ENCODE measurements around the gene DDAH2. TPM values are rescaled to one million over a fixed set of nuclear protein-coding genes. Genes with fewer than 3 reads are reported as not detected.
A peak's percentile ranks its signal among the peaks of the same experiment; 100 is the strongest.

Gene DDAH2
- total RNA-seq, 4 donors from 2014 or later, result 78.3 to 148 (median 107) TPM

DNA sequence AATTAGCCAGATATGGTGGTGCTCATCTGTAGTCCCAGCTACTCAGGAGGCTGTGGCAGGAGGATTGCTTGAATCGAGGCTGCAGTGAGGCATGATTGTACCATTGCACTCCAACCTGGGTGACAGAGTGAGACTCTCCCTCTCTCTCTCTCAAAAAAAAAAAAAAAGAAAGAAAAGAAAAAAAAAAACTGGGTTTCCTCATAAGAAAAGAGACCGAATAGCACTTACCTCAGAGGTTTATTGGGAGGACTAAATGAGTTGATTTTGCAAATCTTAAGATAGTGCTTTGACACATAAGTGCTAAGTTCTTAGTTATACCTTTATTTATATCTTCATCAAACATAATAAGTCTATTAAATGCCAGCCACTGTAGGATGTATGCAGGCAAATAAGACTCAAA, 41.8 kb upstream of the DDAH2 start:
- in situ Hi-C loops (cut with MboI; ENCODE audit: low pct_ligation_motif_present in 1 of 4, low pct_unique_long_range_greater_than_20kb in 1 of 4, low sequenced_read_pairs in 3 of 4), result no loop called here
- peak overlapping the region; percentile 76 to 83 (median 78) for H3K27ac ChIP-seq
- 47 to 73% methylated on average over 1 to 2 of the region's 2 CpGs for WGBS, 2 donors (ENCODE audit: low coverage in 1 of 2)
- intact Hi-C loops (cut with DNase I; ENCODE audit: low total_unique reads), result no loop called here
- no peaks in the 10 kb centered on the region for H3K36me3 ChIP-seq
- DNase-seq, result no peak
- H3K27me3 ChIP-seq, result no peaks in the 10 kb centered on the region
- H3K4me3 ChIP-seq, result no peak overlapping the region
- TF ChIP-seq EP300 (IDR thresholded peaks at IDR 0.05; ENCODE audit: low read depth) (no peak), POLR2AphosphoS5 (IDR thresholded peaks at IDR 0.05) (no peak), POLR2A (IDR thresholded peaks at IDR 0.05) (no peak)
- TF ChIP-seq, protein P1, sequence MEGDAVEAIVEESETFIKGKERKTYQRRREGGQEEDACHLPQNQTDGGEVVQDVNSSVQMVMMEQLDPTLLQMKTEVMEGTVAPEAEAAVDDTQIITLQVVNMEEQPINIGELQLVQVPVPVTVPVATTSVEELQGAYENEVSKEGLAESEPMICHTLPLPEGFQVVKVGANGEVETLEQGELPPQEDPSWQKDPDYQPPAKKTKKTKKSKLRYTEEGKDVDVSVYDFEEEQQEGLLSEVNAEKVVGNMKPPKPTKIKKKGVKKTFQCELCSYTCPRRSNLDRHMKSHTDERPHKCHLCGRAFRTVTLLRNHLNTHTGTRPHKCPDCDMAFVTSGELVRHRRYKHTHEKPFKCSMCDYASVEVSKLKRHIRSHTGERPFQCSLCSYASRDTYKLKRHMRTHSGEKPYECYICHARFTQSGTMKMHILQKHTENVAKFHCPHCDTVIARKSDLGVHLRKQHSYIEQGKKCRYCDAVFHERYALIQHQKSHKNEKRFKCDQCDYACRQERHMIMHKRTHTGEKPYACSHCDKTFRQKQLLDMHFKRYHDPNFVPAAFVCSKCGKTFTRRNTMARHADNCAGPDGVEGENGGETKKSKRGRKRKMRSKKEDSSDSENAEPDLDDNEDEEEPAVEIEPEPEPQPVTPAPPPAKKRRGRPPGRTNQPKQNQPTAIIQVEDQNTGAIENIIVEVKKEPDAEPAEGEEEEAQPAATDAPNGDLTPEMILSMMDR (IDR thresholded peaks at IDR 0.05), result no peak
- H3K9me3 ChIP-seq, result no peaks in the 10 kb centered on the region
- peaks cover 8 to 30% (median 17%) of the 10 kb centered on the region in 4 donors for H3K4me1 ChIP-seq

DNA sequence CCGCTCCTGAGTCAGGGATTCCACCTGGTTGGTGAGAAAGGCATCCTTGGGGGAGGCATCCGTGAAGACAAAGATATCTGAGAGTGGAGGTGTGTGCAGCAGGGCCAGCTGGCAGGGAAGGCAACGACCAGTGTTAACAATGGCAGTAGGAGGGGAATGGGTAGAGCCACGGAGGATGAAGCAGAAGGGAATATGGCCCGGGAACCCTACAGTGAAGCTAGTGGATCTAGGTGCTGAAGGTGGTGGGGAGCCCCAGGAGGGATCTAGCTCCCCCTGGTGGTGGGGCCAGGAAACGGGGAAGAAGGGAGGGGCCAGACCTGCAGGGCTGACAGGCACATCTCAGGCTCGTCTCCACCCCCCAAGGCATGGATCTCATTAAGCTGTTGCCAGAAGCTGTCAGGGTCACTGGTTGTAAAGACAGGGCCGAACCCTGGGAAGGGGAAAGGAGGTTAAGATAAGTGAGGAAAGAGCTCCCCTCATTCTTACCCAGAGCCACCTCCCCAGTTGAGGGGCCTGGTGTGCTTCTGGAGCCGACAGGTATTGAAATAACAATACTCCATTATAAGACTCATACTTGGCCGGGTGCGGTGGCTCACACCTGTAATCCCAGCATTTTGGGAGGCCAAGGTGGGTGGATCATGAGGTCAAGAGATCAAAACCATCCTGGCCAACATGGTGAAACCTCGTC, 40.7 kb upstream of the DDAH2 start:
- DNase-seq, result peak; percentile 94
- 7 to 52% methylated on average over 3 to 12 of the region's 12 CpGs for WGBS, 2 donors (ENCODE audit: low coverage in 1 of 2)
- Histone ChIP-seq H3K9me3 (no peaks in the 10 kb centered on the region), H3K4me3 (no peak overlapping the region), H3K36me3 (no peaks in the 10 kb centered on the region), H3K4me1 (peaks cover under 1 to 21% (median 9%) of the 10 kb centered on the region in 4 donors), H3K27ac (peak overlapping the region; percentile 76 to 83 (median 78)), H3K27me3 (no peaks in the 10 kb centered on the region)
- in situ Hi-C loops (cut with MboI; ENCODE audit: low pct_ligation_motif_present in 1 of 4, low pct_unique_long_range_greater_than_20kb in 1 of 4, low sequenced_read_pairs in 3 of 4), result loop anchor here in 2 of 4 donors (5.0 to 10.0 kb wide), 2 partner anchors 83 to 85 kb away; partner anchors contain the start of gene LY6G5C (in 1 of the 2)
- intact Hi-C loops (cut with DNase I; ENCODE audit: low total_unique reads), result no loop called here
- TF ChIP-seq POLR2A (IDR thresholded peaks at IDR 0.05), result no peak
- peak in 1 of 3 donors; percentile 2 for TF ChIP-seq POLR2AphosphoS5 (IDR thresholded peaks at IDR 0.05)
- TF ChIP-seq, protein P1 (IDR thresholded peaks at IDR 0.05), result peak; percentile 83 to 95 (median 90)

DNA sequence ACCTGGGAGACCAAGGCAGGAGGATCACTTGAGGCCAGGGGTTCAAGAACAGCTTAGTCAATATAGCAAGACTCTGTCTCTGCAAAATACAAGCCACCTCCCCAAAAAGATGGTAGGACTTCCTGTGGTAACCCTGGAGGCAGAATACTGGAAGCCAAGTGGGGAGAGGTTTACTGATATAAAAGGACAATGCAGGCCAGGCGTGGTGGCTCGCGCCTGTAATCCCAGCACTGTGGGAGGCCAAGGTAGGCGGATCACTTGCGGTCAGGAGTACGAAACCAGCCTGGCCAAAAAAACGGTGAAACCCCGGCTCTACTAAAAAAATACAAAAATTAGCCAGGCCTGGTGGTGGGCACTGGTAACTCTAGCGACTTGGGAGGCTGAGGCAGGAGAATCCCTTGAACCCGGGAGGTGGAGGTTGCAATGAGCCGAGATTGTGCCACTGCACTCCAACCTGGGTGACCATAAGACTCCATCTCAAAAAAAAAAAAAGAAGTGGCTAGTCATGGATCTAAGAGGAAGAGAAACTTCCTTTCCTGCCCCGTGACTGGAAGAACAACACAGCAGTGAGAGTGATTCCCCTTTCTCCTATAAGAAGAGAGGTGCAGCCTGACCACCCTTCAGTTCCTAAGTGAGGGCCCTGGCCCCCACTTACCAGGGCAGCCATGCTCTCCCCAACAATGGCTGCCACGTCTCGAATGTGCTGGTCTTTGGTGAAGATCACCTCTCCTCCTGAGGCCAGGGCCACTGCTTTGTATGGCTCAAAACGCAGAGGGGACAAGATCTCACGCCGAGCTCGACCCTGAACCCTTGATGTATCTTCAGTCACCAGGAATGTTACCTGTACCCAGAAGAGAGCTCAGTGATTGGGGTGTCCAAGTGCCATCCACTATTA, 39.5 kb upstream of the DDAH2 start:
- no peaks in the 10 kb centered on the region for H3K36me3 ChIP-seq
- H3K4me1 ChIP-seq, result peaks cover 0 to 17% (median 8%) of the 10 kb centered on the region in 4 donors
- no peak overlapping the region for H3K4me3 ChIP-seq
- no peaks in the 10 kb centered on the region for H3K27me3 ChIP-seq
- TF ChIP-seq, protein P1 (IDR thresholded peaks at IDR 0.05), result no peak
- TF ChIP-seq EP300 (IDR thresholded peaks at IDR 0.05; ENCODE audit: low read depth), result no peak
- no peak for TF ChIP-seq POLR2A (IDR thresholded peaks at IDR 0.05)
- no peak for TF ChIP-seq POLR2AphosphoS5 (IDR thresholded peaks at IDR 0.05)
- 84 to 94% methylated on average over 8 to 18 of the region's 18 CpGs for WGBS, 2 donors (ENCODE audit: low coverage in 1 of 2)
- no peak overlapping the region for H3K27ac ChIP-seq
- no peak for DNase-seq
- in situ Hi-C loops (cut with MboI; ENCODE audit: low pct_ligation_motif_present in 1 of 4, low pct_unique_long_range_greater_than_20kb in 1 of 4, low sequenced_read_pairs in 3 of 4) (loop anchor here in 2 of 4 donors (5.0 to 10.0 kb wide), 2 partner anchors 81 to 84 kb away; partner anchors contain the start of gene LY6G5C (in 1 of the 2)), intact Hi-C loops (cut with DNase I; ENCODE audit: low total_unique reads) (no loop called here)
- H3K9me3 ChIP-seq, result no peaks in the 10 kb centered on the region

DNA sequence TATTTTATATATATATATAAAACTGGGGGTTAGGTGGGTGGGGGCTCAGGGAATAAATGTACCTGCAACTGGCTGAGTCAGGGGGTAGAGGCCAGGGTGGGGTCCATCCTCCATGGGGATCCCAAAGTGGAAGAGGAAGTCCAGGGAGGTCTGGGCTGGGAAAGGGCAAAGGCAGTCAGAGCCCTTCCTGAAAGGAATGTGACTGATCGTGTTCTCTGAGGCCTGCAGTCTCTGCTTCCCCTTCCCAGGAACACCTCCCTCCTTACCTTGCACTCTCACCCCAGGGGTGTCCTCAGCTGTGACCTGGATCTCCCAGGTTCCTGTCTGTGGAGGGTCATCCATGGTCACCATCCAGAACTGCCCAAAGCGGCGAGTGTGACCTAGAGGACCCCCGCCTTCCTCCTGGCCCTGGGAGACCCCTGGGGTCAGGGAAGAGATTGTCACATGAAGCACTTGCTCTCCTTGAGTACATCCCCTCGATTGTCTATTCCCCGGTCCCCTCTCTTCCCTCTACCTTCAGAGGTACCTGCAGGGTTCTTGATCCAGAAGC, 38.1 kb upstream of the DDAH2 start:
- TF ChIP-seq POLR2AphosphoS5 (IDR thresholded peaks at IDR 0.05) (no peak), POLR2A (IDR thresholded peaks at IDR 0.05) (no peak), EP300 (IDR thresholded peaks at IDR 0.05; ENCODE audit: low read depth) (no peak)
- TF ChIP-seq, protein P1 (IDR thresholded peaks at IDR 0.05), result no peak
- Histone ChIP-seq H3K4me1 (peaks cover 0 to 16% (median 8%) of the 10 kb centered on the region in 4 donors), H3K4me3 (no peak overlapping the region), H3K36me3 (no peaks in the 10 kb centered on the region), H3K27ac (no peak overlapping the region), H3K9me3 (no peaks in the 10 kb centered on the region), H3K27me3 (no peaks in the 10 kb centered on the region)
- 85% methylated on average over 6 of the region's 6 CpGs; no CpG with 5 or more reads in 1 of the 2 donors for WGBS, 2 donors (ENCODE audit: low coverage in 1 of 2)
- intact Hi-C loops (cut with DNase I; ENCODE audit: low total_unique reads), result no loop called here
- in situ Hi-C loops (cut with MboI; ENCODE audit: low pct_ligation_motif_present in 1 of 4, low pct_unique_long_range_greater_than_20kb in 1 of 4, low sequenced_read_pairs in 3 of 4), result loop anchor here in 2 of 4 donors (5.0 to 10.0 kb wide), 2 partner anchors 80 to 82 kb away; partner anchors contain the start of gene LY6G5C (in 1 of the 2)
- DNase-seq, result no peak

Measured in transverse colon (tissue), 4 donors.